Right lobe of liver (tissue), 4 donors: Measurements from ENCODE around the gene SNRNP27.

ENCODE experiments used
- CTCF ChIP-seq, 4 donors: fragments of 200-600 bp in 3 of 4; fragments of 450-650 bp in 1 of 4; IDR thresholded peaks; one replicate each; pipeline versions ENCODE4 v1.5.1 to v1.8.0; 2016 to 2022; ENCODE audit warnings: antibody characterized with exemption in 4 of 4, mild to moderate bottlenecking in 2 of 4
- POLR2A ChIP-seq: fragments of 450-650 bp; IDR thresholded peaks from one replicate; pipeline ENCODE4 v1.6.1; 2017; ENCODE audit warnings: antibody characterized with exemption, mild to moderate bottlenecking
- donor health status: DM: no; HTN: no; CAD: no.
- donor health status: DM: no; HTN: no; CAD: no.
- donor health status: DM: no; HTN: yes; CAD: no.

DNA sequence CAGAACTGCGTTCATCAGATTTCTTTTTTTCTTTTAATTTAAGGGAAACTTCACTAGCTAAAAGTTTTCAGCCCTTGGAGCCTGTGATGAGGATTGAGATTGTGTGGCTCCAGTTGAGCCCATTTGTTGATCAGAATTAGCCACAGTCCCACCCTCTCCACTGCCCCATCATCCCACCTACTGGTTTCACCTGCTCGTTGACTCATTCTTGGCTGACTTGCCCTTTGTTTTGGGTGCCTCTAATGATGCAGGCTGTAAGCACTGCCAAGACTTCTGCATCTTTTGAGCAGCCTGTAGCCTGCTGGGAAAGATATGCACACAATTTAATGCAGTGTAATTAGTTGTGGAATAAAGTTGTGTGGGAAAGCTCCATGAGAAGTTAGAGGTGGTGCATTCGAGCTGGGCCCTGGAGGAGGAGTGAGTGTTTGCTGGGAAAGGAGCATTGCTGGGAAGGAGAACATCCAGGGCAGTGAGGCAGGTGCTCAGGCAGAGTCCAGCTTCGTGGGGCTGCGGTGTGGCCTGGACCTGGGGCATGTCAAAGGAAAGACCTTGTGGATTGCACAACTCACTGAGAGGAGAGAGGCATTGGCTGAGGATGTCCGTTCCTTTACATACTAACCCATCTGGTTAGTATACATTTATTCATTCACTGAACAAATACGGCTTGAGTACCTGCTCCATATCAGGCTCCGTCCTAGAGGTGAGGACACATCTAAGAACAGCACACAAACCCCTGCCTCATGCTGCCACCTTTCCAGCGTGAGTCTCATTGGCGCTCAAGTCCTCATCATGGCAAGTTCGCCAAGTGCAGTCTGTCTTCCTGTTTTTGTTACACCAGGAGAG, 49.5 kb downstream of the SNRNP27 start:
- TF ChIP-seq CTCF (IDR thresholded peaks at IDR 0.05) (no peak), POLR2A (no peak)
